Liver (tissue), 9 donors: ENCODE results near the gene PPP2R2C. TPM values are rescaled to one million over a fixed set of nuclear protein-coding genes. Genes with fewer than 3 reads are reported as not detected.

Experiments used
- DNase-seq: peaks from one replicate; pipeline ENCODE4 v3.0.0-alpha.2; 2017; ENCODE audit warnings: low spot score
- H3K27ac ChIP-seq, 2 donors: one replicate each; pipeline ENCODE4 v1.7.0; 2013; ENCODE audit warnings: inconsistent platforms in 2 of 2, low read length in 2 of 2, control low read depth in 1 of 2, low read depth in 1 of 2, mild to moderate bottlenecking in 1 of 2
- H3K27me3 ChIP-seq, 4 donors: one replicate each; pipeline versions ENCODE4 v1.6.1 to v1.7.0; 2013; ENCODE audit warnings: low read length in 3 of 4, inconsistent platforms in 1 of 4, mild to moderate bottlenecking in 1 of 4, moderate library complexity in 1 of 4; ENCODE audit not compliant: control insufficient read depth in 4 of 4, insufficient read depth in 4 of 4
- H3K36me3 ChIP-seq, 4 donors: one replicate each; pipeline versions ENCODE4 v1.6.1 to v1.7.0; 2013; ENCODE audit warnings: low read length in 3 of 4, mild to moderate bottlenecking in 3 of 4, low read depth in 1 of 4, moderate library complexity in 1 of 4; ENCODE audit not compliant: control insufficient read depth in 4 of 4, insufficient read depth in 3 of 4
- H3K4me1 ChIP-seq, 4 donors: one replicate each; pipeline versions ENCODE4 v1.6.1 to v1.7.0; 2013; ENCODE audit warnings: low read length in 3 of 4, mild to moderate bottlenecking in 3 of 4, moderate library complexity in 1 of 4; ENCODE audit not compliant: control insufficient read depth in 4 of 4, insufficient read depth in 4 of 4
- H3K4me3 ChIP-seq, 3 donors: one replicate each; pipeline versions ENCODE4 v1.6.1 to v1.7.0; 2013; ENCODE audit warnings: low read length in 3 of 3, control low read depth in 1 of 3, low read depth in 1 of 3, mild to moderate bottlenecking in 1 of 3
- H3K9ac ChIP-seq, 2 donors: one replicate each; pipeline ENCODE4 v1.7.0; 2013; ENCODE audit warnings: low read length in 2 of 2, mild to moderate bottlenecking in 2 of 2, moderate library complexity in 2 of 2, control low read depth in 1 of 2, low read depth in 1 of 2
- H3K9me3 ChIP-seq, 4 donors: one replicate each; pipeline versions ENCODE4 v1.6.1 to v1.7.0; 2013; ENCODE audit warnings: low read length in 3 of 4; ENCODE audit not compliant: control insufficient read depth in 4 of 4
- EGR1 ChIP-seq, 2 donors: IDR thresholded peaks; 2 replicates each; pipeline ENCODE4 v1.6.1; 2016 to 2018; ENCODE audit warnings: antibody characterized with exemption in 2 of 2, low read depth in 2 of 2
- FOXA1 ChIP-seq: IDR thresholded peaks from 2 replicates; pipeline ENCODE4 v1.6.1; 2016; ENCODE audit warnings: antibody characterized with exemption
- FOXA2 ChIP-seq: IDR thresholded peaks from 2 replicates; pipeline ENCODE4 v1.6.1; 2016; ENCODE audit warnings: antibody characterized with exemption
- GABPA ChIP-seq, 2 donors: IDR thresholded peaks in 1 of 2; conservative IDR thresholded peaks in 1 of 2; 2 replicates each; pipeline ENCODE4 v1.6.1; 2016; ENCODE audit warnings: antibody characterized with exemption in 2 of 2, mild to moderate bottlenecking in 1 of 2, moderate library complexity in 1 of 2
- HNF4A ChIP-seq, 2 donors: conservative IDR thresholded peaks; 2 replicates each; pipeline ENCODE4 v1.6.1; 2016; ENCODE audit warnings: antibody characterized with exemption in 2 of 2, mild to moderate bottlenecking in 2 of 2
- HNF4G ChIP-seq: IDR thresholded peaks from 2 replicates; pipeline ENCODE4 v1.6.1; 2016; ENCODE audit warnings: antibody characterized with exemption
- JUND ChIP-seq, 2 donors: IDR thresholded peaks; 2 replicates each; pipeline ENCODE4 v1.6.1; 2016; ENCODE audit warnings: antibody characterized with exemption in 2 of 2
- NR2F2 ChIP-seq: IDR thresholded peaks from 2 replicates; pipeline ENCODE4 v1.6.1; 2016; ENCODE audit warnings: antibody characterized with exemption
- RAD21 ChIP-seq, 2 donors: IDR thresholded peaks; 2 replicates each; pipeline ENCODE4 v1.6.1; 2016; ENCODE audit warnings: antibody characterized with exemption in 2 of 2, mild to moderate bottlenecking in 2 of 2
- RXRA ChIP-seq, 2 donors: IDR thresholded peaks; 2 replicates each; pipeline ENCODE4 v1.6.1; 2017 to 2018; ENCODE audit warnings: antibody characterized with exemption in 2 of 2, mild to moderate bottlenecking in 1 of 2
- SP1 ChIP-seq: IDR thresholded peaks from 2 replicates; pipeline ENCODE4 v1.6.1; 2018; ENCODE audit warnings: antibody characterized with exemption, mild to moderate bottlenecking
- TAF1 ChIP-seq: conservative IDR thresholded peaks from 2 replicates; pipeline ENCODE4 v1.6.1; 2016; ENCODE audit warnings: antibody characterized with exemption, mild to moderate bottlenecking
- YY1 ChIP-seq: IDR thresholded peaks from 2 replicates; pipeline ENCODE4 v1.6.1; 2016; ENCODE audit warnings: antibody characterized with exemption, mild to moderate bottlenecking
- WGBS: extraction: QIAGEN DNeasy Blood & Tissue Kit; methylation state at CpG from one replicate; pipeline ENCODE4 v1.1.7; 2013; 5-methylcytosine and 5-hydroxymethylcytosine counted together
- polyA plus RNA-seq, 2 donors: library from polyadenylated mRNA; stranded (reverse) in 1 of 2; unstranded in 1 of 2; fragments of 200-250 nt in 1 of 2; fragments of >200 nt in 1 of 2; fragmentation: Nextera tagmentation in 1 of 2; extraction: Ambion mirVana in 1 of 2; gene quantifications; one replicate each; pipeline versions ENCODE4 v1.2.1 to v1.2.3, GENCODE V29; 2013 to 2015
- total RNA-seq, 2 donors: library from RNA; depleted of rRNA; stranded (reverse); fragments of >200 nt; gene quantifications; one replicate each; pipeline ENCODE4 v1.2.3, GENCODE V29; 2014
- TF ChIP-seq, protein P1 (sequence below): IDR thresholded peaks from 2 replicates; pipeline ENCODE4 v1.6.1; 2016; ENCODE audit warnings: antibody characterized with exemption
- TF ChIP-seq, protein P2 (sequence below): IDR thresholded peaks from 2 replicates; pipeline ENCODE4 v1.6.1; 2016; ENCODE audit warnings: antibody characterized with exemption
- TF ChIP-seq, protein P3 (sequence below): IDR thresholded peaks from 2 replicates; pipeline ENCODE4 v1.6.1; 2016; ENCODE audit warnings: antibody characterized with exemption
- TF ChIP-seq, protein P4 (sequence below): fragments of 150-350 bp; IDR thresholded peaks from 2 replicates; pipeline ENCODE4 v1.5.1; 2017; ENCODE audit warnings: improper control_type of control experiment, low read depth, low read length; ENCODE audit not compliant: missing input control
- TF ChIP-seq, protein P5 (sequence below): IDR thresholded peaks from 2 replicates; pipeline ENCODE4 v1.6.1; 2016; ENCODE audit warnings: antibody characterized with exemption, mild to moderate bottlenecking
- donor health status: healthy.
- donor health status: healthy.
- donor health status: healthy.
- donor health status: healthy.
- donor health status: healthy.

The PPP2R2C gene
- total and polyA plus RNA-seq, 4 donors = under 0.01 to 0.01 TPM; not detected in 2

DNA sequence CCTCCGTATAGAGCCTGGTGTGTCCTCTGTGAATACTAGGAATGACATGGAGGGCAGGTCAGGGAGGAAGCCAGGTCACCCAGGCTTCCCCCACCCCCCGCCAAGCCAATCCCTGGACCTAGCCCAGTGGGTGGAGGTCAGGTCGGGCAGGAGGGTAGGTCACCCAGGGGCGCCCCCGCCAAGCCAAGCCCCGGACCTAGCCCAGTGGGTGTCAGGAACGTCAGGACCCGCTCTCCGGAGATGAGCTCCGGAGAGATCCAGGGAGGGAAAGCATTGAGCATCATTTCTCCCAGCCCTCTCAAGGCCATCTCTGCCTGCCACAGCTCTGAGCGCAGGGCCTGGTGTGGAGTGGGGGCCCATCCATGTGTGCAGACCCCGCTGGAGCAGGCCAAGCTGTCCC, 154.2 kb downstream of the PPP2R2C start:
- Histone ChIP-seq H3K9ac (no peak overlapping the region), H3K36me3 (no peaks in the 10 kb centered on the region), H3K27me3 (no peaks in the 10 kb centered on the region), H3K4me1 (no peaks in the 10 kb centered on the region), H3K9me3 (no peaks in the 10 kb centered on the region), H3K4me3 (no peak overlapping the region), H3K27ac (no peak overlapping the region)
- WGBS = 82% methylated on average over 12 of the region's 12 CpGs
- no peak for DNase-seq
- TF ChIP-seq SP1 (no peak), NR2F2 (no peak)
- TF ChIP-seq, protein P1, sequence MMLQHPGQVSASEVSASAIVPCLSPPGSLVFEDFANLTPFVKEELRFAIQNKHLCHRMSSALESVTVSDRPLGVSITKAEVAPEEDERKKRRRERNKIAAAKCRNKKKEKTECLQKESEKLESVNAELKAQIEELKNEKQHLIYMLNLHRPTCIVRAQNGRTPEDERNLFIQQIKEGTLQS = no peak
- TF ChIP-seq, protein P2, sequence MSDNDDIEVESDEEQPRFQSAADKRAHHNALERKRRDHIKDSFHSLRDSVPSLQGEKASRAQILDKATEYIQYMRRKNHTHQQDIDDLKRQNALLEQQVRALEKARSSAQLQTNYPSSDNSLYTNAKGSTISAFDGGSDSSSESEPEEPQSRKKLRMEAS = no peak

DNA sequence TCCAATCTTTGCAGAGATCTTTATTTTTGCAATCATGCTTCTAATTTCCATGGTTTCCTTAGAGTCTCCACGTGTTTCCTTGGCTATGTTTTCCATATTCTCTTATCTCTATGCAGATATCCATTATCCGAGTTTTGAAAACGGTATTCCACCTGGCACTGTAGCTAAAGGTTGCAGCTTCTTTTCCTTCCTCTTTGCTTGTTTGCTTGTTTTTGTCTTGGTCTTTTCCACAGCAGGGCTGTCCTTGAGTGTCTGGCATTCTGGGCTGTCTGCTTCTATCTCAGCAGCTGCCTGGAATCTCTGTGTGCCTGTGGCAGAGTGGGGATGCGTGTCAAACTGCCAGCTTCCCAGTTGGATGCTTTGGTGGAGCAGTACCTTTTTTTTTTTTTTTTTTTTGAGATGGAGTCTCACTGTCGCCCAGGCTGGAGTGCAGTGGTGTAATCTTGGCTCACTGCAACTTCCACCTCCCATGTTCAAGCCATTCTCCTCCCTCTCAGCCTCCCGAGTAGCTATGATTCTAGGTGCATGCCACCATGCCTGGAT, 155.9 kb downstream of the PPP2R2C start:
- Histone ChIP-seq H3K36me3 (no peaks in the 10 kb centered on the region), H3K4me3 (no peak overlapping the region), H3K9me3 (no peaks in the 10 kb centered on the region), H3K4me1 (no peaks in the 10 kb centered on the region), H3K27ac (no peak overlapping the region), H3K9ac (no peak overlapping the region), H3K27me3 (no peaks in the 10 kb centered on the region)
- DNase-seq = no peak
- TF ChIP-seq HNF4A (conservative IDR thresholded peaks at IDR 0.05) (no peak), YY1 (no peak), TAF1 (no peak), EGR1 (IDR thresholded peaks at IDR 0.05; ENCODE audit: low read depth in 2 of 2) (no peak), JUND (IDR thresholded peaks at IDR 0.05) (no peak), GABPA (IDR thresholded peaks at IDR 0.05 in 1 of 2, conservative IDR thresholded peaks at IDR 0.05 in 1 of 2) (no peak), HNF4G (no peak), FOXA1 (no peak), RXRA (IDR thresholded peaks at IDR 0.05) (no peak), NR2F2 (no peak), RAD21 (IDR thresholded peaks at IDR 0.05) (no peak), FOXA2 (no peak), SP1 (no peak)
- TF ChIP-seq, protein P1 = no peak
- TF ChIP-seq, protein P2 = no peak
- TF ChIP-seq, protein P3, sequence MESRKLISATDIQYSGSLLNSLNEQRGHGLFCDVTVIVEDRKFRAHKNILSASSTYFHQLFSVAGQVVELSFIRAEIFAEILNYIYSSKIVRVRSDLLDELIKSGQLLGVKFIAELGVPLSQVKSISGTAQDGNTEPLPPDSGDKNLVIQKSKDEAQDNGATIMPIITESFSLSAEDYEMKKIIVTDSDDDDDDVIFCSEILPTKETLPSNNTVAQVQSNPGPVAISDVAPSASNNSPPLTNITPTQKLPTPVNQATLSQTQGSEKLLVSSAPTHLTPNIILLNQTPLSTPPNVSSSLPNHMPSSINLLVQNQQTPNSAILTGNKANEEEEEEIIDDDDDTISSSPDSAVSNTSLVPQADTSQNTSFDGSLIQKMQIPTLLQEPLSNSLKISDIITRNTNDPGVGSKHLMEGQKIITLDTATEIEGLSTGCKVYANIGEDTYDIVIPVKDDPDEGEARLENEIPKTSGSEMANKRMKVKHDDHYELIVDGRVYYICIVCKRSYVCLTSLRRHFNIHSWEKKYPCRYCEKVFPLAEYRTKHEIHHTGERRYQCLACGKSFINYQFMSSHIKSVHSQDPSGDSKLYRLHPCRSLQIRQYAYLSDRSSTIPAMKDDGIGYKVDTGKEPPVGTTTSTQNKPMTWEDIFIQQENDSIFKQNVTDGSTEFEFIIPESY = no peak
- TF ChIP-seq, protein P4, sequence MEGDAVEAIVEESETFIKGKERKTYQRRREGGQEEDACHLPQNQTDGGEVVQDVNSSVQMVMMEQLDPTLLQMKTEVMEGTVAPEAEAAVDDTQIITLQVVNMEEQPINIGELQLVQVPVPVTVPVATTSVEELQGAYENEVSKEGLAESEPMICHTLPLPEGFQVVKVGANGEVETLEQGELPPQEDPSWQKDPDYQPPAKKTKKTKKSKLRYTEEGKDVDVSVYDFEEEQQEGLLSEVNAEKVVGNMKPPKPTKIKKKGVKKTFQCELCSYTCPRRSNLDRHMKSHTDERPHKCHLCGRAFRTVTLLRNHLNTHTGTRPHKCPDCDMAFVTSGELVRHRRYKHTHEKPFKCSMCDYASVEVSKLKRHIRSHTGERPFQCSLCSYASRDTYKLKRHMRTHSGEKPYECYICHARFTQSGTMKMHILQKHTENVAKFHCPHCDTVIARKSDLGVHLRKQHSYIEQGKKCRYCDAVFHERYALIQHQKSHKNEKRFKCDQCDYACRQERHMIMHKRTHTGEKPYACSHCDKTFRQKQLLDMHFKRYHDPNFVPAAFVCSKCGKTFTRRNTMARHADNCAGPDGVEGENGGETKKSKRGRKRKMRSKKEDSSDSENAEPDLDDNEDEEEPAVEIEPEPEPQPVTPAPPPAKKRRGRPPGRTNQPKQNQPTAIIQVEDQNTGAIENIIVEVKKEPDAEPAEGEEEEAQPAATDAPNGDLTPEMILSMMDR = no peak
- TF ChIP-seq, protein P5, sequence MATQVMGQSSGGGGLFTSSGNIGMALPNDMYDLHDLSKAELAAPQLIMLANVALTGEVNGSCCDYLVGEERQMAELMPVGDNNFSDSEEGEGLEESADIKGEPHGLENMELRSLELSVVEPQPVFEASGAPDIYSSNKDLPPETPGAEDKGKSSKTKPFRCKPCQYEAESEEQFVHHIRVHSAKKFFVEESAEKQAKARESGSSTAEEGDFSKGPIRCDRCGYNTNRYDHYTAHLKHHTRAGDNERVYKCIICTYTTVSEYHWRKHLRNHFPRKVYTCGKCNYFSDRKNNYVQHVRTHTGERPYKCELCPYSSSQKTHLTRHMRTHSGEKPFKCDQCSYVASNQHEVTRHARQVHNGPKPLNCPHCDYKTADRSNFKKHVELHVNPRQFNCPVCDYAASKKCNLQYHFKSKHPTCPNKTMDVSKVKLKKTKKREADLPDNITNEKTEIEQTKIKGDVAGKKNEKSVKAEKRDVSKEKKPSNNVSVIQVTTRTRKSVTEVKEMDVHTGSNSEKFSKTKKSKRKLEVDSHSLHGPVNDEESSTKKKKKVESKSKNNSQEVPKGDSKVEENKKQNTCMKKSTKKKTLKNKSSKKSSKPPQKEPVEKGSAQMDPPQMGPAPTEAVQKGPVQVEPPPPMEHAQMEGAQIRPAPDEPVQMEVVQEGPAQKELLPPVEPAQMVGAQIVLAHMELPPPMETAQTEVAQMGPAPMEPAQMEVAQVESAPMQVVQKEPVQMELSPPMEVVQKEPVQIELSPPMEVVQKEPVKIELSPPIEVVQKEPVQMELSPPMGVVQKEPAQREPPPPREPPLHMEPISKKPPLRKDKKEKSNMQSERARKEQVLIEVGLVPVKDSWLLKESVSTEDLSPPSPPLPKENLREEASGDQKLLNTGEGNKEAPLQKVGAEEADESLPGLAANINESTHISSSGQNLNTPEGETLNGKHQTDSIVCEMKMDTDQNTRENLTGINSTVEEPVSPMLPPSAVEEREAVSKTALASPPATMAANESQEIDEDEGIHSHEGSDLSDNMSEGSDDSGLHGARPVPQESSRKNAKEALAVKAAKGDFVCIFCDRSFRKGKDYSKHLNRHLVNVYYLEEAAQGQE = no peak
- 66% methylated on average over 6 of the region's 6 CpGs for WGBS
